HEK293 (cell line): ENCODE data around the gene LPP.

ENCODE experiments used
- CTCF ChIA-PET: fragments of 350-600 bp; formaldehyde crosslinking; extraction: SDS; loops from one replicate; lab custom pipeline; 2021; ENCODE audit warnings: antibody characterized with exemption; lab: Yijun Ruan, JAX
- POLR2A ChIA-PET: fragments of 300-600 bp; formaldehyde crosslinking; extraction: SDS; loops from one replicate; lab custom pipeline; 2020; ENCODE audit warnings: antibody characterized with exemption, inconsistent platforms; lab: Yijun Ruan, JAX
- H3K27ac ChIP-seq: fragments of 200-500 bp; sonication (Bioruptor generic); 2 replicates; pipeline ENCODE4 v1.5.1; 2014; ENCODE audit warnings: low read depth, low read length, control low read depth, inconsistent platforms; ENCODE audit errors: extremely low read depth
- H3K36me3 ChIP-seq, 2 experiments: fragments of 200-500 bp in 1 of 2; sonication (Bioruptor generic) in 1 of 2; 1 replicate in 1 of 2; 2 replicates in 1 of 2; pipeline ENCODE4 v1.5.1; 2014 to 2017; ENCODE audit warnings: inconsistent platforms in 2 of 2, low read length in 2 of 2; ENCODE audit not compliant: control insufficient read depth in 2 of 2, insufficient read depth in 1 of 2
- H3K4me1 ChIP-seq: fragments of 200-500 bp; sonication (Bioruptor generic); 2 replicates; pipeline ENCODE4 v1.5.1; 2014; ENCODE audit warnings: mild to moderate bottlenecking, low read length, inconsistent platforms; ENCODE audit not compliant: control insufficient read depth, insufficient read depth
- H3K4me3 ChIP-seq: 2 replicates; pipeline ENCODE4 v1.5.1; 2011; ENCODE audit warnings: low read depth, mild to moderate bottlenecking, control low read depth, low read length, moderate library complexity
- H3K9me3 ChIP-seq: fragments of 200-500 bp; sonication (Bioruptor generic); 2 replicates; pipeline ENCODE4 v1.5.1; 2014; ENCODE audit warnings: low read depth, low read length, inconsistent platforms; ENCODE audit not compliant: control insufficient read depth, insufficient read depth
- FEZF1 ChIP-seq: fragments of 450-650 bp; formaldehyde crosslinking; IDR thresholded peaks from 2 replicates; pipeline ENCODE4 v1.5.1; 2016; ENCODE audit warnings: missing biosample characterization, missing genetic modification characterization
- GLI2 ChIP-seq: fragments of 450-650 bp; formaldehyde crosslinking; IDR thresholded peaks from 2 replicates; pipeline ENCODE4; 2017; ENCODE audit warnings: missing biosample characterization, missing genetic modification characterization, low read depth, borderline replicate concordance
- IKZF3 ChIP-seq: fragments of 450-650 bp; IDR thresholded peaks from 2 replicates; pipeline ENCODE4 v1.5.0; 2018; ENCODE audit warnings: missing biosample characterization, mild to moderate bottlenecking, missing genetic modification characterization, moderate library complexity
- KLF10 ChIP-seq: fragments of 450-650 bp; IDR thresholded peaks from 2 replicates; pipeline ENCODE4 v1.5.1; 2018; ENCODE audit warnings: missing biosample characterization, mild to moderate bottlenecking, missing genetic modification characterization
- OVOL3 ChIP-seq: fragments of 450-650 bp; formaldehyde crosslinking; IDR thresholded peaks from 2 replicates; pipeline ENCODE4 v1.5.1; 2016; ENCODE audit warnings: missing biosample characterization, missing genetic modification characterization
- PRDM1 ChIP-seq: fragments of 450-650 bp; formaldehyde crosslinking; IDR thresholded peaks from 2 replicates; pipeline ENCODE4; 2016; ENCODE audit warnings: missing biosample characterization, missing genetic modification characterization
- REPIN1 ChIP-seq: fragments of 450-650 bp; formaldehyde crosslinking; IDR thresholded peaks from 2 replicates; pipeline ENCODE4 v1.5.1; 2017; ENCODE audit warnings: missing biosample characterization, missing genetic modification characterization, low read depth
- SCRT2 ChIP-seq: fragments of 450-650 bp; formaldehyde crosslinking; IDR thresholded peaks from 2 replicates; pipeline ENCODE4 v1.5.1; 2016; ENCODE audit warnings: missing biosample characterization, missing genetic modification characterization
- SP2 ChIP-seq: fragments of 450-650 bp; formaldehyde crosslinking; IDR thresholded peaks from 2 replicates; pipeline ENCODE4 v1.5.1; 2016; ENCODE audit warnings: missing biosample characterization, missing genetic modification characterization
- TRIM28 ChIP-seq: IDR thresholded peaks from 2 replicates; pipeline ENCODE4 v1.6.1; 2011; ENCODE audit warnings: low read length, control low read depth, borderline replicate concordance
- ZBTB1 ChIP-seq: fragments of 450-650 bp; formaldehyde crosslinking; IDR thresholded peaks from 2 replicates; pipeline ENCODE4 v1.5.1; 2016; ENCODE audit warnings: missing biosample characterization, missing genetic modification characterization
- ZBTB17 ChIP-seq: fragments of 450-650 bp; formaldehyde crosslinking; IDR thresholded peaks from 2 replicates; pipeline ENCODE4 v1.5.1; 2016; ENCODE audit warnings: missing biosample characterization, missing genetic modification characterization
- ZEB2 ChIP-seq: fragments of 450-650 bp; formaldehyde crosslinking; IDR thresholded peaks from 2 replicates; pipeline ENCODE4 v1.5.1; 2016; ENCODE audit warnings: missing biosample characterization, missing genetic modification characterization
- ZFHX2 ChIP-seq: fragments of 450-650 bp; formaldehyde crosslinking; conservative IDR thresholded peaks from 2 replicates; pipeline ENCODE4 v1.5.1; 2016; ENCODE audit warnings: missing biosample characterization, missing genetic modification characterization
- ZNF146 ChIP-seq: fragments of 450-650 bp; formaldehyde crosslinking; IDR thresholded peaks from 2 replicates; pipeline ENCODE4 v1.5.1; 2016; ENCODE audit warnings: missing biosample characterization, missing genetic modification characterization
- ZNF341 ChIP-seq: fragments of 450-650 bp; formaldehyde crosslinking; IDR thresholded peaks from 2 replicates; pipeline ENCODE4; 2016; ENCODE audit warnings: low read depth, missing biosample characterization, missing genetic modification characterization
- ZNF449 ChIP-seq: fragments of 450-650 bp; formaldehyde crosslinking; IDR thresholded peaks from 2 replicates; pipeline ENCODE4 v1.5.1; 2017; ENCODE audit warnings: missing biosample characterization, mild to moderate bottlenecking, missing genetic modification characterization, moderate library complexity
- ZNF488 ChIP-seq: fragments of 450-650 bp; formaldehyde crosslinking; IDR thresholded peaks from 2 replicates; pipeline ENCODE4 v1.5.1; 2016; ENCODE audit warnings: missing biosample characterization, missing genetic modification characterization
- ZNF596 ChIP-seq: fragments of 450-650 bp; IDR thresholded peaks from 2 replicates; pipeline ENCODE4 v1.5.0; 2018; ENCODE audit warnings: missing biosample characterization, mild to moderate bottlenecking, missing genetic modification characterization, moderate library complexity
- ZSCAN18 ChIP-seq: fragments of 450-650 bp; formaldehyde crosslinking; IDR thresholded peaks from 2 replicates; pipeline ENCODE4 v1.5.1; 2016; ENCODE audit warnings: missing biosample characterization, missing genetic modification characterization
- ZSCAN30 ChIP-seq: fragments of 450-650 bp; IDR thresholded peaks from 2 replicates; pipeline ENCODE4 v1.5.1; 2018; ENCODE audit warnings: missing biosample characterization, mild to moderate bottlenecking, missing genetic modification characterization, moderate library complexity
- TF ChIP-seq, protein P1 (sequence below): fragments of 450-650 bp; formaldehyde crosslinking; IDR thresholded peaks from 2 replicates; pipeline ENCODE4 v1.5.1; 2016; ENCODE audit warnings: missing biosample characterization, missing genetic modification characterization
- TF ChIP-seq, protein P2 (sequence below): fragments of 450-650 bp; formaldehyde crosslinking; IDR thresholded peaks from 2 replicates; pipeline ENCODE4 v1.5.1; 2017; ENCODE audit warnings: missing biosample characterization, missing genetic modification characterization
- TF ChIP-seq, protein P3 (sequence below): fragments of 450-650 bp; formaldehyde crosslinking; IDR thresholded peaks from 2 replicates; pipeline ENCODE4 v1.5.1; 2016; ENCODE audit warnings: missing biosample characterization, missing genetic modification characterization
- TF ChIP-seq, protein P4 (sequence below): fragments of 450-650 bp; formaldehyde crosslinking; IDR thresholded peaks from 2 replicates; pipeline ENCODE4; 2016; ENCODE audit warnings: missing biosample characterization, missing genetic modification characterization

The LPP gene

GRCh38 chr3:188272481-188273372 is 118.8 kb downstream of the LPP start (continued):
- TF ChIP-seq, protein P1, sequence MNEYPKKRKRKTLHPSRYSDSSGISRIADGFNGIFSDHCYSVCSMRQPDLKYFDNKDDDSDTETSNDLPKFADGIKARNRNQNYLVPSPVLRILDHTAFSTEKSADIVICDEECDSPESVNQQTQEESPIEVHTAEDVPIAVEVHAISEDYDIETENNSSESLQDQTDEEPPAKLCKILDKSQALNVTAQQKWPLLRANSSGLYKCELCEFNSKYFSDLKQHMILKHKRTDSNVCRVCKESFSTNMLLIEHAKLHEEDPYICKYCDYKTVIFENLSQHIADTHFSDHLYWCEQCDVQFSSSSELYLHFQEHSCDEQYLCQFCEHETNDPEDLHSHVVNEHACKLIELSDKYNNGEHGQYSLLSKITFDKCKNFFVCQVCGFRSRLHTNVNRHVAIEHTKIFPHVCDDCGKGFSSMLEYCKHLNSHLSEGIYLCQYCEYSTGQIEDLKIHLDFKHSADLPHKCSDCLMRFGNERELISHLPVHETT, result peak; percentile 91
- TF ChIP-seq, protein P2, sequence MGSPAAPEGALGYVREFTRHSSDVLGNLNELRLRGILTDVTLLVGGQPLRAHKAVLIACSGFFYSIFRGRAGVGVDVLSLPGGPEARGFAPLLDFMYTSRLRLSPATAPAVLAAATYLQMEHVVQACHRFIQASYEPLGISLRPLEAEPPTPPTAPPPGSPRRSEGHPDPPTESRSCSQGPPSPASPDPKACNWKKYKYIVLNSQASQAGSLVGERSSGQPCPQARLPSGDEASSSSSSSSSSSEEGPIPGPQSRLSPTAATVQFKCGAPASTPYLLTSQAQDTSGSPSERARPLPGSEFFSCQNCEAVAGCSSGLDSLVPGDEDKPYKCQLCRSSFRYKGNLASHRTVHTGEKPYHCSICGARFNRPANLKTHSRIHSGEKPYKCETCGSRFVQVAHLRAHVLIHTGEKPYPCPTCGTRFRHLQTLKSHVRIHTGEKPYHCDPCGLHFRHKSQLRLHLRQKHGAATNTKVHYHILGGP (tag by site-specific recombination), result peak; percentile 61; the same call in 1 of the 2 replicates
- peak; percentile 93 for TF ChIP-seq ZBTB17 (tag by site-specific recombination)
- no peak for TF ChIP-seq ZNF341 (tag by site-specific recombination)
- TF ChIP-seq, protein P3, sequence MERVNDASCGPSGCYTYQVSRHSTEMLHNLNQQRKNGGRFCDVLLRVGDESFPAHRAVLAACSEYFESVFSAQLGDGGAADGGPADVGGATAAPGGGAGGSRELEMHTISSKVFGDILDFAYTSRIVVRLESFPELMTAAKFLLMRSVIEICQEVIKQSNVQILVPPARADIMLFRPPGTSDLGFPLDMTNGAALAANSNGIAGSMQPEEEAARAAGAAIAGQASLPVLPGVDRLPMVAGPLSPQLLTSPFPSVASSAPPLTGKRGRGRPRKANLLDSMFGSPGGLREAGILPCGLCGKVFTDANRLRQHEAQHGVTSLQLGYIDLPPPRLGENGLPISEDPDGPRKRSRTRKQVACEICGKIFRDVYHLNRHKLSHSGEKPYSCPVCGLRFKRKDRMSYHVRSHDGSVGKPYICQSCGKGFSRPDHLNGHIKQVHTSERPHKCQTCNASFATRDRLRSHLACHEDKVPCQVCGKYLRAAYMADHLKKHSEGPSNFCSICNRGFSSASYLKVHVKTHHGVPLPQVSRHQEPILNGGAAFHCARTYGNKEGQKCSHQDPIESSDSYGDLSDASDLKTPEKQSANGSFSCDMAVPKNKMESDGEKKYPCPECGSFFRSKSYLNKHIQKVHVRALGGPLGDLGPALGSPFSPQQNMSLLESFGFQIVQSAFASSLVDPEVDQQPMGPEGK, result peak; percentile 57; the same call in 1 of the 2 replicates
- TF ChIP-seq SCRT2, result peak; percentile 83
- peak; percentile 76 for TF ChIP-seq IKZF3 (tag by site-specific recombination)
- no peak for TF ChIP-seq ZNF449 (tag by site-specific recombination)
- TF ChIP-seq PRDM1 (tag by site-specific recombination), result peak; percentile 88
- peak; percentile 71 for TF ChIP-seq FEZF1 (tag by site-specific recombination)
- peak; percentile 77 for TF ChIP-seq ZNF488 (tag by site-specific recombination)
- 0 out of 2 replicates have a peak, but pooled peaks have one; percentile 40 for TF ChIP-seq OVOL3 (tag by site-specific recombination)
- TF ChIP-seq ZNF146 (tag by site-specific recombination), result peak; percentile 26; the same call in 1 of the 2 replicates
- peak; percentile 14; the same call in 1 of the 2 replicates for TF ChIP-seq TRIM28
- TF ChIP-seq ZBTB1 (tag by site-specific recombination), result 0 out of 2 replicates have a peak, but pooled peaks have one; percentile 12
- TF ChIP-seq, all 188 proteins: peak for 51

DNA sequence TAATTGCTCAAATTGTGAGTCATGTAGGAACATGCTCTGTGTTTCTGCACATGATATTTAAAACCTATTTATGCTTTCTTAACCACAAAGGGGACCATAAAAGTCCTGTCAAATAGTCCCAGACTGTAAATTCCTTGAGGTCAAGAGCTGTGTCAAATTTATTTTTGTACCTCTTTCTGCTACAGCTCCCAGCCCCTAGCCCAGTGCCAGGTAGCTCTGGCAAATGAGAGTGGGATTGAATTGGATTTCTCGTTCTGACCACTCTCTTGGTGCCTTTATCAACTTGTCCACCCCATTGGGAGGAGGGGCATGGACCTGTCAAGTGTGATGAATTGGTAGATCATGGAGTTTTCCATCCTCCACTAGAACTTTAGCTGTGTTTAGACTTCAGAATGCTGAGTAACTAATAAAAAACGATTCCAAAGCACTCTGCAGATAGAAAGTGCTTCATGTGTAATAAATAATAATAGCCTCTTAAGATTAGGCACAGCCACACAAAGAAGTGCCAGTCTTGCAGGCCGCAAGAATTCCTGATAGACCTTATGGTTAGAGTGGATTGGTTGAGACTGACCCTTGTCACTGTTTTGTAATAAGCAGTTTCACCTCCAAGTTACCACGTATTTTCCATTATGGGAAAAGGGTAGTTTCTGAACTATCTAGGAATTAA is 120.4 kb downstream of the LPP start:
- Histone ChIP-seq H3K4me1 (0 out of 2 replicates have a peak, but pooled peaks cover 9% of the 10 kb centered on the region), H3K9me3 (no peaks in the 10 kb centered on the region), H3K36me3 (no peaks in the 10 kb centered on the region), H3K4me3 (no peak overlapping the region), H3K27ac (no peak overlapping the region)
- POLR2A ChIA-PET, result no interaction called here
- CTCF ChIA-PET, result interaction anchor here (0.7 to 1.2 kb wide), 2 partner anchors 10 to 16 kb away, joined by 4 read pairs; no protein-coding TSS in a partner anchor
- TF ChIP-seq ZEB2, result peak; percentile 81
- TF ChIP-seq GLI2 (tag by site-specific recombination), result peak; percentile 48; the same call in 1 of the 2 replicates
- TF ChIP-seq, protein P4, sequence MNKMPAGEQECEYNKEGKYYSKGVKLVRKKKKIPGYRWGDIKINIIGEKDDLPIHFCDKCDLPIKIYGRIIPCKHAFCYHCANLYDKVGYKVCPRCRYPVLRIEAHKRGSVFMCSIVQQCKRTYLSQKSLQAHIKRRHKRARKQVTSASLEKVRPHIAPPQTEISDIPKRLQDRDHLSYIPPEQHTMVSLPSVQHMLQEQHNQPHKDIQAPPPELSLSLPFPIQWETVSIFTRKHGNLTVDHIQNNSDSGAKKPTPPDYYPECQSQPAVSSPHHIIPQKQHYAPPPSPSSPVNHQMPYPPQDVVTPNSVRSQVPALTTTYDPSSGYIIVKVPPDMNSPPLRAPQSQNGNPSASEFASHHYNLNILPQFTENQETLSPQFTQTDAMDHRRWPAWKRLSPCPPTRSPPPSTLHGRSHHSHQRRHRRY, result no peak
- no peak for TF ChIP-seq REPIN1 (tag by site-specific recombination)
- peak; percentile 60 for TF ChIP-seq SP2 (tag by site-specific recombination)
- 0 out of 2 replicates have a peak, but pooled peaks have one; percentile 32 for TF ChIP-seq ZSCAN30 (tag by site-specific recombination)
- TF ChIP-seq ZFHX2 (tag by site-specific recombination), result no peak
- TF ChIP-seq ZSCAN18, result no peak
- peak; percentile 9; the same call in 1 of the 2 replicates for TF ChIP-seq ZNF596 (tag by site-specific recombination)
- peak; percentile 44; the same call in 1 of the 2 replicates for TF ChIP-seq KLF10 (tag by site-specific recombination)
- TF ChIP-seq ZBTB17 (tag by site-specific recombination), result peak; percentile 50
